ENCODE measurements around the gene PSENEN.

GRCh38 chr19:35787227-35787799 lies 41.9 kb downstream of the PSENEN start:
- TF ChIP-seq CTCF (conservative IDR thresholded peaks at IDR 0.05; ENCODE audit: low read length) (no peak), EZH2phosphoT487 (IDR thresholded peaks at IDR 0.05; ENCODE audit: borderline replicate concordance) (no peak)

All from Loucy (cell line).